Measurements from ENCODE around the gene LTB4R2. TPM values are rescaled to one million over a fixed set of nuclear protein-coding genes. Genes with fewer than 3 reads are reported as not detected.

Gene LTB4R2
- total and polyA plus RNA-seq, 2 donors (not counting 1 experiment from before 2014, with no cell fraction given): 0.23 to 1.8 TPM

GRCh38 chr14:24279301-24280186, 30.4 kb upstream of the LTB4R2 start:
- H3K79me2 ChIP-seq (ENCODE audit: control insufficient read depth, insufficient read depth, low read length): no peaks in the 10 kb centered on the region
- DNase-seq (ENCODE audit: low read depth in 2 of 2): no peak
- no peaks in the 10 kb centered on the region for H3K27me3 ChIP-seq (ENCODE audit: control insufficient read depth, insufficient read depth, low read length)
- no peak overlapping the region for H3K4me3 ChIP-seq (replicated peaks in 1 of 4; ENCODE audit: control extremely low read depth in 1 of 4, insufficient read depth in 1 of 4, low read depth in 3 of 4, low read length in 4 of 4)
- H3K9me3 ChIP-seq (ENCODE audit: control insufficient read depth, insufficient read depth, low read depth, low read length): no peaks in the 10 kb centered on the region
- H4K20me1 ChIP-seq (ENCODE audit: control insufficient read depth, extremely low read depth, insufficient read depth, low read length): no peaks in the 10 kb centered on the region
- H3K27ac ChIP-seq (ENCODE audit: insufficient read depth, low read length): no peak overlapping the region
- H3K4me2 ChIP-seq (ENCODE audit: extremely low read depth, insufficient read depth, low read length): no peak overlapping the region
- H2AFZ ChIP-seq (ENCODE audit: low read length): no peak overlapping the region
- TF ChIP-seq EZH2 (IDR thresholded peaks at IDR 0.05; ENCODE audit: low read length, missing control alignments) (no peak), CTCF (conservative IDR thresholded peaks at IDR 0.05 in 1 of 2, IDR thresholded peaks at IDR 0.05 in 1 of 2; ENCODE audit: low read depth in 1 of 2, low read length in 2 of 2) (peak in 1 of 2 donors; percentile 7)
- no peak overlapping the region for H3K9ac ChIP-seq (ENCODE audit: insufficient read depth, low read length)
- H3K36me3 ChIP-seq (ENCODE audit: control insufficient read depth, insufficient read depth, low read length): no peaks in the 10 kb centered on the region
- H3K4me1 ChIP-seq (ENCODE audit: control insufficient read depth, extremely low read depth, insufficient read depth, low read length): no peaks in the 10 kb centered on the region

GRCh38 chr14:24280797-24281460, 29.0 kb upstream of the LTB4R2 start:
- Histone ChIP-seq H3K27ac (ENCODE audit: insufficient read depth, low read length) (no peak overlapping the region), H2AFZ (ENCODE audit: low read length) (no peak overlapping the region), H3K9ac (ENCODE audit: insufficient read depth, low read length) (no peak overlapping the region), H3K4me1 (ENCODE audit: control insufficient read depth, extremely low read depth, insufficient read depth, low read length) (no peaks in the 10 kb centered on the region), H3K4me3 (replicated peaks in 1 of 4; ENCODE audit: control extremely low read depth in 1 of 4, insufficient read depth in 1 of 4, low read depth in 3 of 4, low read length in 4 of 4) (no peak overlapping the region), H3K4me2 (ENCODE audit: extremely low read depth, insufficient read depth, low read length) (no peak overlapping the region), H4K20me1 (ENCODE audit: control insufficient read depth, extremely low read depth, insufficient read depth, low read length) (no peaks in the 10 kb centered on the region), H3K9me3 (ENCODE audit: control insufficient read depth, insufficient read depth, low read depth, low read length) (no peaks in the 10 kb centered on the region), H3K79me2 (ENCODE audit: control insufficient read depth, insufficient read depth, low read length) (no peaks in the 10 kb centered on the region), H3K27me3 (ENCODE audit: control insufficient read depth, insufficient read depth, low read length) (no peaks in the 10 kb centered on the region), H3K36me3 (ENCODE audit: control insufficient read depth, insufficient read depth, low read length) (no peaks in the 10 kb centered on the region)
- no peak for DNase-seq (ENCODE audit: low read depth in 2 of 2)
- TF ChIP-seq EZH2 (IDR thresholded peaks at IDR 0.05; ENCODE audit: low read length, missing control alignments): no peak

GRCh38 chr14:24281636-24282035, 28.3 kb upstream of the LTB4R2 start:
- no peak overlapping the region for H2AFZ ChIP-seq (ENCODE audit: low read length)
- DNase-seq (ENCODE audit: low read depth in 2 of 2): no peak
- no peaks in the 10 kb centered on the region for H4K20me1 ChIP-seq (ENCODE audit: control insufficient read depth, extremely low read depth, insufficient read depth, low read length)
- no peak overlapping the region for H3K27ac ChIP-seq (ENCODE audit: insufficient read depth, low read length)
- H3K4me3 ChIP-seq (replicated peaks in 1 of 4; ENCODE audit: control extremely low read depth in 1 of 4, insufficient read depth in 1 of 4, low read depth in 3 of 4, low read length in 4 of 4): no peak overlapping the region
- no peaks in the 10 kb centered on the region for H3K4me1 ChIP-seq (ENCODE audit: control insufficient read depth, extremely low read depth, insufficient read depth, low read length)
- H3K79me2 ChIP-seq (ENCODE audit: control insufficient read depth, insufficient read depth, low read length): no peaks in the 10 kb centered on the region
- H3K36me3 ChIP-seq (ENCODE audit: control insufficient read depth, insufficient read depth, low read length): no peaks in the 10 kb centered on the region
- H3K27me3 ChIP-seq (ENCODE audit: control insufficient read depth, insufficient read depth, low read length): no peaks in the 10 kb centered on the region
- no peak overlapping the region for H3K4me2 ChIP-seq (ENCODE audit: extremely low read depth, insufficient read depth, low read length)
- no peaks in the 10 kb centered on the region for H3K9me3 ChIP-seq (ENCODE audit: control insufficient read depth, insufficient read depth, low read depth, low read length)
- no peak overlapping the region for H3K9ac ChIP-seq (ENCODE audit: insufficient read depth, low read length)
- TF ChIP-seq CTCF (conservative IDR thresholded peaks at IDR 0.05 in 1 of 2, IDR thresholded peaks at IDR 0.05 in 1 of 2; ENCODE audit: low read depth in 1 of 2, low read length in 2 of 2): no peak
- no peak for TF ChIP-seq EZH2 (IDR thresholded peaks at IDR 0.05; ENCODE audit: low read length, missing control alignments)
